GM12878 (cell line): ENCODE data around the gene NUP155. TPM values are rescaled to one million over a fixed set of nuclear protein-coding genes. Genes with fewer than 3 reads are reported as not detected.

Experiments
- NRF1 ChIP-seq: conservative IDR thresholded peaks from 2 replicates; pipeline ENCODE4 v1.6.1; 2011; ENCODE audit warnings: mild to moderate bottlenecking, low read depth, low read length, improper control_type of control experiment
- RCOR1 ChIP-seq: conservative IDR thresholded peaks from 2 replicates; pipeline ENCODE4 v1.6.1; 2012; ENCODE audit warnings: low read depth, low read length, improper control_type of control experiment
- SMAD5 ChIP-seq: IDR thresholded peaks from 2 replicates; pipeline ENCODE4 v1.6.1; 2016; ENCODE audit warnings: antibody characterized with exemption, low read depth
- TCF7 ChIP-seq: IDR thresholded peaks from 2 replicates; pipeline ENCODE4 v1.6.1; 2014; ENCODE audit warnings: antibody characterized with exemption, borderline replicate concordance
- ZZZ3 ChIP-seq: IDR thresholded peaks from 2 replicates; pipeline ENCODE4 v1.6.1; 2011; ENCODE audit warnings: low read depth; ENCODE audit not compliant: control insufficient read depth, insufficient read length
- polyA plus RNA-seq, 11 experiments: library from polyadenylated mRNA; depleted of rRNA in 4 of 11; unstranded in 6 of 11; stranded (reverse) in 5 of 11; fragments of >200 nt; fragmentation: Nextera tagmentation in 4 of 11; fragmentation: Illumina TruSeq in 1 of 11; extraction: Ambion mirVana in 4 of 11; extraction: Trizol in 1 of 11; gene quantifications; 1 replicate in 1 of 11; 2 replicates in 10 of 11; pipeline versions ENCODE4 v1.2.1 to v1.2.3, GENCODE V29; 2011 to 2016; ENCODE audit warnings: inconsistent platforms in 2 of 11, missing spikeins in 2 of 11, low read depth in 1 of 11
- small RNA-seq: library from RNA; depleted of rRNA; stranded (forward); fragments of <200 nt; gene quantifications from one replicate; pipeline ENCODE3, GENCODE V24; 2014
- total RNA-seq, 4 experiments: library from RNA; depleted of rRNA in 3 of 4; stranded (reverse); fragments of >200 nt in 3 of 4; fragmentation: Illumina TruSeq in 1 of 4; extraction: Trizol in 1 of 4; gene quantifications; 2 replicates each; pipeline versions ENCODE4 v1.2.1 to v1.2.3, GENCODE V29; 2013 to 2021
- TF ChIP-seq, protein P1 (sequence below): fragments of 450-650 bp; formaldehyde crosslinking; IDR thresholded peaks from 2 replicates; pipeline ENCODE4 v1.4.0; 2020; ENCODE audit warnings: mild to moderate bottlenecking, moderate library complexity

The NUP155 gene
- total and polyA plus RNA-seq, 10 of the 15 experiments (the other 5 are each of a cell fraction or from before 2014, with no cell fraction given) = 15.9 to 58.6 (median 37.1) TPM

DNA sequence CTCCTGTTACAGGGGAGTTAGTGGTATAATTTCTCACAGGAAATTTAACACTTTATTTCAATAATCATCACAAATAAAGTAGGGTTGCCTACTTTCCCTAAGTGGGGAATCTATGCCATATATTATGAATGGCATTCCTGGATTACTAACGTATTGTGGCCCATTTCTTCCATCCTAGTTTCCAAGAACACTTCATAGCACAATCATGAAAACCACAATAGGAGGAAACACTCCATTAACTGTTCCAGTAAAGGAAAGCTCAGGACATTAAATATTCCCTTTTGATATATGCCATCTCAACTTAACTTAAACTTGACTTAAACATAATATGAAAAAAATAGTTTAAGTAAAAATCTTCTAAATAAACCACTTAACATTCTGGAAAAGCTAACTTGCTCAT is 123.9 kb downstream of the NUP155 start (continued):
- TF ChIP-seq RCOR1 (no peak), NRF1 (no peak), TCF7 (no peak), SMAD5 (no peak), ZZZ3 (no peak)
- TF ChIP-seq, protein P1, sequence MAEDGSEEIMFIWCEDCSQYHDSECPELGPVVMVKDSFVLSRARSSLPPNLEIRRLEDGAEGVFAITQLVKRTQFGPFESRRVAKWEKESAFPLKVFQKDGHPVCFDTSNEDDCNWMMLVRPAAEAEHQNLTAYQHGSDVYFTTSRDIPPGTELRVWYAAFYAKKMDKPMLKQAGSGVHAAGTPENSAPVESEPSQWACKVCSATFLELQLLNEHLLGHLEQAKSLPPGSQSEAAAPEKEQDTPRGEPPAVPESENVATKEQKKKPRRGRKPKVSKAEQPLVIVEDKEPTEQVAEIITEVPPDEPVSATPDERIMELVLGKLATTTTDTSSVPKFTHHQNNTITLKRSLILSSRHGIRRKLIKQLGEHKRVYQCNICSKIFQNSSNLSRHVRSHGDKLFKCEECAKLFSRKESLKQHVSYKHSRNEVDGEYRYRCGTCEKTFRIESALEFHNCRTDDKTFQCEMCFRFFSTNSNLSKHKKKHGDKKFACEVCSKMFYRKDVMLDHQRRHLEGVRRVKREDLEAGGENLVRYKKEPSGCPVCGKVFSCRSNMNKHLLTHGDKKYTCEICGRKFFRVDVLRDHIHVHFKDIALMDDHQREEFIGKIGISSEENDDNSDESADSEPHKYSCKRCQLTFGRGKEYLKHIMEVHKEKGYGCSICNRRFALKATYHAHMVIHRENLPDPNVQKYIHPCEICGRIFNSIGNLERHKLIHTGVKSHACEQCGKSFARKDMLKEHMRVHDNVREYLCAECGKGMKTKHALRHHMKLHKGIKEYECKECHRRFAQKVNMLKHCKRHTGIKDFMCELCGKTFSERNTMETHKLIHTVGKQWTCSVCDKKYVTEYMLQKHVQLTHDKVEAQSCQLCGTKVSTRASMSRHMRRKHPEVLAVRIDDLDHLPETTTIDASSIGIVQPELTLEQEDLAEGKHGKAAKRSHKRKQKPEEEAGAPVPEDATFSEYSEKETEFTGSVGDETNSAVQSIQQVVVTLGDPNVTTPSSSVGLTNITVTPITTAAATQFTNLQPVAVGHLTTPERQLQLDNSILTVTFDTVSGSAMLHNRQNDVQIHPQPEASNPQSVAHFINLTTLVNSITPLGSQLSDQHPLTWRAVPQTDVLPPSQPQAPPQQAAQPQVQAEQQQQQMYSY (CRISPR knock-in tag) = no peak

Small RNAs within 50 kb of the gene (small RNA-seq; reads per million reads assigned to genes)
- not detected for gene RNU7-75P

Other genes starting within 250 kb of the NUP155 start
- 8.9 and 11.0 TPM in 2 replicates for gene CPLANE1, start 121.7 kb downstream of the NUP155 start, total RNA-seq (2014; rRNA removed)
- gene CPLANE1, start 121.7 kb downstream of the NUP155 start, total RNA-seq (2014; rRNA removed; fragmentation: Illumina TruSeq; extraction: Trizol) = 14.8 and 16.7 TPM in 2 replicates
- 7.4 and 8.2 TPM in 2 replicates for gene CPLANE1, start 121.7 kb downstream of the NUP155 start, total RNA-seq (2021)
- 10.3 and 14.5 TPM in 2 replicates for gene CPLANE1, start 121.7 kb downstream of the NUP155 start, polyA plus RNA-seq (2011; rRNA removed)
- gene CPLANE1, start 121.7 kb downstream of the NUP155 start, polyA plus RNA-seq (2014; fragmentation: Illumina TruSeq; extraction: Trizol) = 10.0 and 16.7 TPM in 2 replicates
- gene CPLANE1, start 121.7 kb downstream of the NUP155 start, polyA plus RNA-seq (2014; fragmentation: Nextera tagmentation; extraction: Ambion mirVana) = 1 to 10 TPM; 1.7 to 2.1 TPM
- gene CPLANE1, start 121.7 kb downstream of the NUP155 start, polyA plus RNA-seq (2014; rRNA removed) = 3.3 and 5.2 TPM in 2 replicates
- gene CPLANE1, start 121.7 kb downstream of the NUP155 start, polyA plus RNA-seq (2016; fragmentation: Nextera tagmentation; extraction: Ambion mirVana) = 1 to 10 TPM; 3.3 to 4.7 TPM
- gene WDR70, start 8.2 kb upstream of the NUP155 start, total RNA-seq (2014; rRNA removed) = 30.9 and 31.2 TPM in 2 replicates
- 29.4 and 29.7 TPM in 2 replicates for gene WDR70, start 8.2 kb upstream of the NUP155 start, total RNA-seq (2014; rRNA removed; fragmentation: Illumina TruSeq; extraction: Trizol)
- gene WDR70, start 8.2 kb upstream of the NUP155 start, total RNA-seq (2021) = 28.5 and 37.8 TPM in 2 replicates
- 26.0 and 38.9 TPM in 2 replicates for gene WDR70, start 8.2 kb upstream of the NUP155 start, polyA plus RNA-seq (2011; rRNA removed)
- 29.9 and 31.7 TPM in 2 replicates for gene WDR70, start 8.2 kb upstream of the NUP155 start, polyA plus RNA-seq (2014; fragmentation: Illumina TruSeq; extraction: Trizol)
- gene WDR70, start 8.2 kb upstream of the NUP155 start, polyA plus RNA-seq (2014; fragmentation: Nextera tagmentation; extraction: Ambion mirVana) = 10 to 100 TPM; 10.9 to 25.2 TPM
- 20.3 and 24.1 TPM in 2 replicates for gene WDR70, start 8.2 kb upstream of the NUP155 start, polyA plus RNA-seq (2014; rRNA removed)
- 10 to 100 TPM; 31.4 to 33.6 TPM for gene WDR70, start 8.2 kb upstream of the NUP155 start, polyA plus RNA-seq (2016; fragmentation: Nextera tagmentation; extraction: Ambion mirVana)